HEK293 (cell line): ENCODE data around the gene C9orf152.

Experiments used
- CTCF ChIA-PET: fragments of 350-600 bp; formaldehyde crosslinking; extraction: SDS; loops from one replicate; lab custom pipeline; 2021; ENCODE audit warnings: antibody characterized with exemption; lab: Yijun Ruan, JAX
- POLR2A ChIA-PET: fragments of 300-600 bp; formaldehyde crosslinking; extraction: SDS; loops from one replicate; lab custom pipeline; 2020; ENCODE audit warnings: antibody characterized with exemption, inconsistent platforms; lab: Yijun Ruan, JAX
- H3K27ac ChIP-seq: fragments of 200-500 bp; sonication (Bioruptor generic); 2 replicates; pipeline ENCODE4 v1.5.1; 2014; ENCODE audit warnings: low read depth, low read length, control low read depth, inconsistent platforms; ENCODE audit errors: extremely low read depth
- H3K36me3 ChIP-seq, 2 experiments: fragments of 200-500 bp in 1 of 2; sonication (Bioruptor generic) in 1 of 2; 1 replicate in 1 of 2; 2 replicates in 1 of 2; pipeline ENCODE4 v1.5.1; 2014 to 2017; ENCODE audit warnings: inconsistent platforms in 2 of 2, low read length in 2 of 2; ENCODE audit not compliant: control insufficient read depth in 2 of 2, insufficient read depth in 1 of 2
- H3K4me1 ChIP-seq: fragments of 200-500 bp; sonication (Bioruptor generic); 2 replicates; pipeline ENCODE4 v1.5.1; 2014; ENCODE audit warnings: mild to moderate bottlenecking, low read length, inconsistent platforms; ENCODE audit not compliant: control insufficient read depth, insufficient read depth
- H3K4me3 ChIP-seq: 2 replicates; pipeline ENCODE4 v1.5.1; 2011; ENCODE audit warnings: low read depth, mild to moderate bottlenecking, control low read depth, low read length, moderate library complexity
- H3K9me3 ChIP-seq: fragments of 200-500 bp; sonication (Bioruptor generic); 2 replicates; pipeline ENCODE4 v1.5.1; 2014; ENCODE audit warnings: low read depth, low read length, inconsistent platforms; ENCODE audit not compliant: control insufficient read depth, insufficient read depth
- GLI2 ChIP-seq: fragments of 450-650 bp; formaldehyde crosslinking; IDR thresholded peaks from 2 replicates; pipeline ENCODE4; 2017; ENCODE audit warnings: missing biosample characterization, missing genetic modification characterization, low read depth, borderline replicate concordance
- HOXD13 ChIP-seq: sonication (generic); formaldehyde crosslinking; IDR thresholded peaks from 2 replicates; pipeline ENCODE4 v1.8.0; 2022; ENCODE audit warnings: missing genetic modification reagents, borderline replicate concordance
- OVOL3 ChIP-seq: fragments of 450-650 bp; formaldehyde crosslinking; IDR thresholded peaks from 2 replicates; pipeline ENCODE4 v1.5.1; 2016; ENCODE audit warnings: missing biosample characterization, missing genetic modification characterization
- ZFP3 ChIP-seq: fragments of 450-650 bp; formaldehyde crosslinking; IDR thresholded peaks from 2 replicates; pipeline ENCODE4 v1.5.1; 2016; ENCODE audit warnings: low read depth, missing biosample characterization, missing genetic modification characterization
- ZNF121 ChIP-seq: fragments of 450-650 bp; formaldehyde crosslinking; IDR thresholded peaks from 2 replicates; pipeline ENCODE4 v1.5.1; 2016; ENCODE audit warnings: missing biosample characterization, missing genetic modification characterization
- ZNF132 ChIP-seq: fragments of 450-650 bp; formaldehyde crosslinking; IDR thresholded peaks from 2 replicates; pipeline ENCODE4 v1.5.1; 2017; ENCODE audit warnings: missing biosample characterization, missing genetic modification characterization, borderline replicate concordance
- ZNF138 ChIP-seq: fragments of 450-650 bp; formaldehyde crosslinking; IDR thresholded peaks from 2 replicates; pipeline ENCODE4 v1.5.1; 2016; ENCODE audit warnings: missing biosample characterization, missing genetic modification characterization, borderline replicate concordance
- ZNF223 ChIP-seq: fragments of 450-650 bp; formaldehyde crosslinking; IDR thresholded peaks from 2 replicates; pipeline ENCODE4 v1.5.1; 2016; ENCODE audit warnings: missing biosample characterization, missing genetic modification characterization
- ZNF248 ChIP-seq: fragments of 450-650 bp; formaldehyde crosslinking; IDR thresholded peaks from 2 replicates; pipeline ENCODE4 v1.5.1; 2017; ENCODE audit warnings: missing biosample characterization, missing genetic modification characterization
- ZNF341 ChIP-seq: fragments of 450-650 bp; formaldehyde crosslinking; IDR thresholded peaks from 2 replicates; pipeline ENCODE4; 2016; ENCODE audit warnings: low read depth, missing biosample characterization, missing genetic modification characterization
- ZNF350 ChIP-seq: fragments of 450-650 bp; formaldehyde crosslinking; IDR thresholded peaks from 2 replicates; pipeline ENCODE4 v1.5.0; 2017; ENCODE audit warnings: missing biosample characterization, mild to moderate bottlenecking, missing genetic modification characterization
- ZNF391 ChIP-seq: fragments of 450-650 bp; formaldehyde crosslinking; IDR thresholded peaks from 2 replicates; pipeline ENCODE4 v1.5.1; 2016; ENCODE audit warnings: low read depth, missing biosample characterization, missing genetic modification characterization, borderline replicate concordance
- ZNF433 ChIP-seq: fragments of 450-650 bp; formaldehyde crosslinking; IDR thresholded peaks from 2 replicates; pipeline ENCODE4 v1.5.1; 2016; ENCODE audit warnings: missing biosample characterization, missing genetic modification characterization, low read depth
- ZNF501 ChIP-seq: fragments of 450-650 bp; formaldehyde crosslinking; IDR thresholded peaks from 2 replicates; pipeline ENCODE4 v1.5.1; 2016; ENCODE audit warnings: missing biosample characterization, missing genetic modification characterization
- ZNF670 ChIP-seq: fragments of 450-650 bp; formaldehyde crosslinking; IDR thresholded peaks from 2 replicates; pipeline ENCODE4 v1.5.1; 2016; ENCODE audit warnings: missing biosample characterization, missing genetic modification characterization, low read depth
- ZNF677 ChIP-seq: fragments of 450-650 bp; IDR thresholded peaks from 2 replicates; pipeline ENCODE4 v1.5.0; 2018; ENCODE audit warnings: missing biosample characterization, mild to moderate bottlenecking, missing genetic modification characterization, moderate library complexity
- ZNF701 ChIP-seq: fragments of 450-650 bp; formaldehyde crosslinking; IDR thresholded peaks from 2 replicates; pipeline ENCODE4 v1.5.1; 2016; ENCODE audit warnings: missing biosample characterization, missing genetic modification characterization
- ZNF791 ChIP-seq: fragments of 450-650 bp; formaldehyde crosslinking; IDR thresholded peaks from 2 replicates; pipeline ENCODE4 v1.5.1; 2016; ENCODE audit warnings: missing biosample characterization, missing genetic modification characterization
- TF ChIP-seq, protein P1 (sequence below): fragments of 450-650 bp; formaldehyde crosslinking; IDR thresholded peaks from 2 replicates; pipeline ENCODE4 v1.5.1; 2016; ENCODE audit warnings: missing biosample characterization, missing genetic modification characterization
- TF ChIP-seq, protein P2 (sequence below): fragments of 450-650 bp; formaldehyde crosslinking; IDR thresholded peaks from 2 replicates; pipeline ENCODE4 v1.5.1; 2016; ENCODE audit warnings: missing biosample characterization, missing genetic modification characterization, borderline replicate concordance
- TF ChIP-seq, protein P3 (sequence below): fragments of 450-650 bp; formaldehyde crosslinking; IDR thresholded peaks from 2 replicates; pipeline ENCODE4 v1.5.1; 2016; ENCODE audit warnings: missing biosample characterization, missing genetic modification characterization
- TF ChIP-seq, protein P4 (sequence below): fragments of 450-650 bp; formaldehyde crosslinking; IDR thresholded peaks from 2 replicates; pipeline ENCODE4 v1.5.1; 2016; ENCODE audit warnings: missing biosample characterization, missing genetic modification characterization, borderline replicate concordance
- TF ChIP-seq, protein P5 (sequence below): fragments of 450-650 bp; formaldehyde crosslinking; IDR thresholded peaks from 2 replicates; pipeline ENCODE4; 2016; ENCODE audit warnings: missing biosample characterization, missing genetic modification characterization

Gene C9orf152

DNA sequence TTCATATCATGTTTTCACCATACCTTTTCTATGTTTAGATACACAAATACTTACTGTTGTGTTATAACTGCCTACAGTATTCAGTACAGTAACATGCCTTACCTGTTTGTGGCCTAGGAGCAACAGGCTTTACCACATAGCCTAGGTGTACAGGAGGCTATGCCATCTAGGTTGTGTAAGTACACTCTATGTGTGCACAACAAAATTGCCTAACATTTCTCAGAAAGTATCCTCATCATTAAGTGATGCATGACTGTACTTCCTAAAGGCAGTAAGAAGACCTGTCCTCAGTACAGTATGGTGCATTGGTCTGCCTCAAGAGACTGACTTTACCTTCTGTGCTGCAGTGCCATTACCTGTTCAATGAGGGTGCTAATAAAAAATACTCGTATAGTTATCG, 40.4 kb upstream of the C9orf152 start:
- Histone ChIP-seq H3K27ac (no peak overlapping the region), H3K4me3 (no peak overlapping the region), H3K4me1 (0 out of 2 replicates have a peak, but pooled peaks cover 1% of the 10 kb centered on the region), H3K9me3 (no peaks in the 10 kb centered on the region), H3K36me3 (peaks cover 6 to 66% of the 10 kb centered on the region in 2 experiments)
- TF ChIP-seq, protein P1, sequence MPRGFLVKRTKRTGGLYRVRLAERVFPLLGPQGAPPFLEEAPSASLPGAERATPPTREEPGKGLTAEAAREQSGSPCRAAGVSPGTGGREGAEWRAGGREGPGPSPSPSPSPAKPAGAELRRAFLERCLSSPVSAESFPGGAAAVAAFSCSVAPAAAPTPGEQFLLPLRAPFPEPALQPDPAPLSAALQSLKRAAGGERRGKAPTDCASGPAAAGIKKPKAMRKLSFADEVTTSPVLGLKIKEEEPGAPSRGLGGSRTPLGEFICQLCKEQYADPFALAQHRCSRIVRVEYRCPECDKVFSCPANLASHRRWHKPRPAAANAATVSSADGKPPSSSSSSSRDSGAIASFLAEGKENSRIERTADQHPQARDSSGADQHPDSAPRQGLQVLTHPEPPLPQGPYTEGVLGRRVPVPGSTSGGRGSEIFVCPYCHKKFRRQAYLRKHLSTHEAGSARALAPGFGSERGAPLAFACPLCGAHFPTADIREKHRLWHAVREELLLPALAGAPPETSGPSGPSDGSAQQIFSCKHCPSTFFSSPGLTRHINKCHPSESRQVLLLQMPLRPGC (tag by site-specific recombination): no peak
- TF ChIP-seq ZNF433 (tag by site-specific recombination) (no peak), ZNF121 (tag by site-specific recombination) (no peak), ZNF677 (tag by site-specific recombination) (no peak), HOXD13 (CRISPR knock-in tag) (no peak), ZNF223 (no peak), ZNF350 (tag by site-specific recombination) (no peak), ZNF791 (no peak), ZNF391 (tag by site-specific recombination) (no peak), GLI2 (tag by site-specific recombination) (no peak), ZNF138 (tag by site-specific recombination) (no peak), ZNF501 (tag by site-specific recombination) (no peak)
- TF ChIP-seq, protein P2, sequence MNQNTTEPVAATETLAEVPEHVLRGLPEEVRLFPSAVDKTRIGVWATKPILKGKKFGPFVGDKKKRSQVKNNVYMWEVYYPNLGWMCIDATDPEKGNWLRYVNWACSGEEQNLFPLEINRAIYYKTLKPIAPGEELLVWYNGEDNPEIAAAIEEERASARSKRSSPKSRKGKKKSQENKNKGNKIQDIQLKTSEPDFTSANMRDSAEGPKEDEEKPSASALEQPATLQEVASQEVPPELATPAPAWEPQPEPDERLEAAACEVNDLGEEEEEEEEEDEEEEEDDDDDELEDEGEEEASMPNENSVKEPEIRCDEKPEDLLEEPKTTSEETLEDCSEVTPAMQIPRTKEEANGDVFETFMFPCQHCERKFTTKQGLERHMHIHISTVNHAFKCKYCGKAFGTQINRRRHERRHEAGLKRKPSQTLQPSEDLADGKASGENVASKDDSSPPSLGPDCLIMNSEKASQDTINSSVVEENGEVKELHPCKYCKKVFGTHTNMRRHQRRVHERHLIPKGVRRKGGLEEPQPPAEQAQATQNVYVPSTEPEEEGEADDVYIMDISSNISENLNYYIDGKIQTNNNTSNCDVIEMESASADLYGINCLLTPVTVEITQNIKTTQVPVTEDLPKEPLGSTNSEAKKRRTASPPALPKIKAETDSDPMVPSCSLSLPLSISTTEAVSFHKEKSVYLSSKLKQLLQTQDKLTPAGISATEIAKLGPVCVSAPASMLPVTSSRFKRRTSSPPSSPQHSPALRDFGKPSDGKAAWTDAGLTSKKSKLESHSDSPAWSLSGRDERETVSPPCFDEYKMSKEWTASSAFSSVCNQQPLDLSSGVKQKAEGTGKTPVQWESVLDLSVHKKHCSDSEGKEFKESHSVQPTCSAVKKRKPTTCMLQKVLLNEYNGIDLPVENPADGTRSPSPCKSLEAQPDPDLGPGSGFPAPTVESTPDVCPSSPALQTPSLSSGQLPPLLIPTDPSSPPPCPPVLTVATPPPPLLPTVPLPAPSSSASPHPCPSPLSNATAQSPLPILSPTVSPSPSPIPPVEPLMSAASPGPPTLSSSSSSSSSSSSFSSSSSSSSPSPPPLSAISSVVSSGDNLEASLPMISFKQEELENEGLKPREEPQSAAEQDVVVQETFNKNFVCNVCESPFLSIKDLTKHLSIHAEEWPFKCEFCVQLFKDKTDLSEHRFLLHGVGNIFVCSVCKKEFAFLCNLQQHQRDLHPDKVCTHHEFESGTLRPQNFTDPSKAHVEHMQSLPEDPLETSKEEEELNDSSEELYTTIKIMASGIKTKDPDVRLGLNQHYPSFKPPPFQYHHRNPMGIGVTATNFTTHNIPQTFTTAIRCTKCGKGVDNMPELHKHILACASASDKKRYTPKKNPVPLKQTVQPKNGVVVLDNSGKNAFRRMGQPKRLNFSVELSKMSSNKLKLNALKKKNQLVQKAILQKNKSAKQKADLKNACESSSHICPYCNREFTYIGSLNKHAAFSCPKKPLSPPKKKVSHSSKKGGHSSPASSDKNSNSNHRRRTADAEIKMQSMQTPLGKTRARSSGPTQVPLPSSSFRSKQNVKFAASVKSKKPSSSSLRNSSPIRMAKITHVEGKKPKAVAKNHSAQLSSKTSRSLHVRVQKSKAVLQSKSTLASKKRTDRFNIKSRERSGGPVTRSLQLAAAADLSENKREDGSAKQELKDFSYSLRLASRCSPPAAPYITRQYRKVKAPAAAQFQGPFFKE: no peak
- TF ChIP-seq, protein P3, sequence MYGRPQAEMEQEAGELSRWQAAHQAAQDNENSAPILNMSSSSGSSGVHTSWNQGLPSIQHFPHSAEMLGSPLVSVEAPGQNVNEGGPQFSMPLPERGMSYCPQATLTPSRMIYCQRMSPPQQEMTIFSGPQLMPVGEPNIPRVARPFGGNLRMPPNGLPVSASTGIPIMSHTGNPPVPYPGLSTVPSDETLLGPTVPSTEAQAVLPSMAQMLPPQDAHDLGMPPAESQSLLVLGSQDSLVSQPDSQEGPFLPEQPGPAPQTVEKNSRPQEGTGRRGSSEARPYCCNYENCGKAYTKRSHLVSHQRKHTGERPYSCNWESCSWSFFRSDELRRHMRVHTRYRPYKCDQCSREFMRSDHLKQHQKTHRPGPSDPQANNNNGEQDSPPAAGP (tag by site-specific recombination): no peak
- POLR2A ChIA-PET: interaction anchor here (0.6 to 1.0 kb wide), 3 partner anchors 8 to 367 kb away, joined by 3 to 8 read pairs (median 4); partner anchors contain the start of gene TXN
- CTCF ChIA-PET: no interaction called here

DNA sequence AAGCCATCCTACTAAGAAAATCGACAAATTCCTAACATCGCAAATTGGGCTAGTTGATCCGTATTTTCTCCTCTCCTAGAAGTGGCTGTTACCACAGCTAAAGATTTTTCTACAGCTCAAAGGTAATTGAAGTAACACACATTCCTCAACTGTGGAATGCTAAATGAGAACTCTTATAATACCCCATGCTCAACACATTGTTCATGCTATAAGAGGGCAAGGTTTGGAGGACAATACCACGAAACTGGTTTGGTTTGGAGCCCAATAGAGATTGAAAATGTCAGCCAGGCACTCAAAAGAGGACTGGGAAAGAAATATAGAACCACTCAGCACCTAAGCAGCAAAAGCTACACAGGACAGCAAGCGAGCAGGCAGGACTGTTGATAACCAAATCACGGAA, 38.3 kb upstream of the C9orf152 start:
- ChIA-PET CTCF (no interaction called here), POLR2A (interaction anchor here (1.7 kb wide), 1 partner anchor 10 kb away, joined by 7 read pairs; the partner anchor contains the start of gene TXN)
- no peak overlapping the region for H3K27ac ChIP-seq
- H3K9me3 ChIP-seq: no peaks in the 10 kb centered on the region
- H3K36me3 ChIP-seq: peaks cover 6 to 75% of the 10 kb centered on the region in 2 experiments
- H3K4me1 ChIP-seq: no peaks in the 10 kb centered on the region
- H3K4me3 ChIP-seq: no peak overlapping the region
- TF ChIP-seq ZFP3 (tag by site-specific recombination): no peak
- no peak for TF ChIP-seq ZNF248 (tag by site-specific recombination)
- TF ChIP-seq ZNF132 (tag by site-specific recombination): no peak
- TF ChIP-seq ZNF341 (tag by site-specific recombination): no peak
- no peak for TF ChIP-seq ZNF670 (tag by site-specific recombination)
- TF ChIP-seq, protein P4, sequence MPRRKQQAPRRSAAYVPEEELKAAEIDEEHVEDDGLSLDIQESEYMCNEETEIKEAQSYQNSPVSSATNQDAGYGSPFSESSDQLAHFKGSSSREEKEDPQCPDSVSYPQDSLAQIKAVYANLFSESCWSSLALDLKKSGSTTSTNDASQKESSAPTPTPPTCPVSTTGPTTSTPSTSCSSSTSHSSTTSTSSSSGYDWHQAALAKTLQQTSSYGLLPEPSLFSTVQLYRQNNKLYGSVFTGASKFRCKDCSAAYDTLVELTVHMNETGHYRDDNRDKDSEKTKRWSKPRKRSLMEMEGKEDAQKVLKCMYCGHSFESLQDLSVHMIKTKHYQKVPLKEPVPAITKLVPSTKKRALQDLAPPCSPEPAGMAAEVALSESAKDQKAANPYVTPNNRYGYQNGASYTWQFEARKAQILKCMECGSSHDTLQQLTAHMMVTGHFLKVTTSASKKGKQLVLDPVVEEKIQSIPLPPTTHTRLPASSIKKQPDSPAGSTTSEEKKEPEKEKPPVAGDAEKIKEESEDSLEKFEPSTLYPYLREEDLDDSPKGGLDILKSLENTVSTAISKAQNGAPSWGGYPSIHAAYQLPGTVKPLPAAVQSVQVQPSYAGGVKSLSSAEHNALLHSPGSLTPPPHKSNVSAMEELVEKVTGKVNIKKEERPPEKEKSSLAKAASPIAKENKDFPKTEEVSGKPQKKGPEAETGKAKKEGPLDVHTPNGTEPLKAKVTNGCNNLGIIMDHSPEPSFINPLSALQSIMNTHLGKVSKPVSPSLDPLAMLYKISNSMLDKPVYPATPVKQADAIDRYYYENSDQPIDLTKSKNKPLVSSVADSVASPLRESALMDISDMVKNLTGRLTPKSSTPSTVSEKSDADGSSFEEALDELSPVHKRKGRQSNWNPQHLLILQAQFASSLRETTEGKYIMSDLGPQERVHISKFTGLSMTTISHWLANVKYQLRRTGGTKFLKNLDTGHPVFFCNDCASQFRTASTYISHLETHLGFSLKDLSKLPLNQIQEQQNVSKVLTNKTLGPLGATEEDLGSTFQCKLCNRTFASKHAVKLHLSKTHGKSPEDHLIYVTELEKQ (tag by site-specific recombination): no peak
- no peak for TF ChIP-seq ZNF701 (tag by site-specific recombination)
- TF ChIP-seq, protein P5, sequence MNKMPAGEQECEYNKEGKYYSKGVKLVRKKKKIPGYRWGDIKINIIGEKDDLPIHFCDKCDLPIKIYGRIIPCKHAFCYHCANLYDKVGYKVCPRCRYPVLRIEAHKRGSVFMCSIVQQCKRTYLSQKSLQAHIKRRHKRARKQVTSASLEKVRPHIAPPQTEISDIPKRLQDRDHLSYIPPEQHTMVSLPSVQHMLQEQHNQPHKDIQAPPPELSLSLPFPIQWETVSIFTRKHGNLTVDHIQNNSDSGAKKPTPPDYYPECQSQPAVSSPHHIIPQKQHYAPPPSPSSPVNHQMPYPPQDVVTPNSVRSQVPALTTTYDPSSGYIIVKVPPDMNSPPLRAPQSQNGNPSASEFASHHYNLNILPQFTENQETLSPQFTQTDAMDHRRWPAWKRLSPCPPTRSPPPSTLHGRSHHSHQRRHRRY (tag by site-specific recombination): no peak
- TF ChIP-seq OVOL3 (tag by site-specific recombination): no peak
